GM23338 (cell line): ENCODE data around the gene CBFA2T3. TPM values are rescaled to one million over a fixed set of nuclear protein-coding genes. Genes with fewer than 3 reads are reported as not detected.
"Not testable (repeated sequence)": the region's sequence is repeated elsewhere in the genome, so short reads cannot be mapped to it uniquely, and the experiment has no call there.

Experiments
- ATAC-seq: fragments of 200-7000 bp; cut with Tn5 transposase; 3 replicates; pipeline ENCODE4 v1.9.1; 2020
- DNase-seq: peaks from one replicate; pipeline ENCODE4 v3.0.0-alpha.2; 2015; ENCODE audit warnings: low spot score
- H2AFZ ChIP-seq: fragments of 200-600 bp; sonication (generic); 2 replicates; pipeline ENCODE4 v1.8.0; 2016; ENCODE audit warnings: antibody characterized with exemption, mild to moderate bottlenecking, moderate library complexity
- H3F3A ChIP-seq: fragments of 200-600 bp; sonication (generic); replicated peaks from 2 replicates; pipeline ENCODE4 v1.8.0; 2017; ENCODE audit warnings: antibody characterized with exemption, mixed run types, low read depth
- H3K27ac ChIP-seq: fragments of 200-600 bp; sonication (generic); 2 replicates; pipeline ENCODE4 v1.6.1; 2016; ENCODE audit warnings: low read depth
- H3K27me3 ChIP-seq: fragments of 200-600 bp; sonication (generic); 2 replicates; pipeline ENCODE4 v1.8.0; 2016; ENCODE audit warnings: mild to moderate bottlenecking, mixed run types, moderate library complexity; ENCODE audit not compliant: insufficient read depth
- H3K36me3 ChIP-seq: fragments of 200-600 bp; sonication (generic); 2 replicates; pipeline ENCODE4 v1.8.0; 2016; ENCODE audit warnings: mild to moderate bottlenecking; ENCODE audit not compliant: insufficient read depth
- H3K4me1 ChIP-seq: fragments of 200-600 bp; sonication (generic); 2 replicates; pipeline ENCODE4 v1.8.0; 2016; ENCODE audit warnings: mild to moderate bottlenecking, moderate library complexity; ENCODE audit not compliant: insufficient read depth
- H3K4me2 ChIP-seq: fragments of 200-600 bp; sonication (generic); 2 replicates; pipeline ENCODE4 v1.7.1; 2017; ENCODE audit warnings: mixed run types
- H3K4me3 ChIP-seq: fragments of 200-600 bp; sonication (generic); 2 replicates; pipeline ENCODE4 v1.6.1; 2016; ENCODE audit warnings: mixed run types
- H3K79me2 ChIP-seq: fragments of 200-600 bp; sonication (generic); replicated peaks from 2 replicates; pipeline ENCODE4 v1.8.0; 2017; ENCODE audit warnings: mild to moderate bottlenecking; ENCODE audit not compliant: insufficient read depth
- H3K9me2 ChIP-seq: fragments of 200-600 bp; sonication (generic); 2 replicates; pipeline ENCODE4 v1.8.0; 2017; ENCODE audit not compliant: insufficient read depth
- H4K20me1 ChIP-seq: fragments of 200-600 bp; sonication (generic); replicated peaks from 2 replicates; pipeline ENCODE4 v1.8.0; 2017; ENCODE audit warnings: mild to moderate bottlenecking; ENCODE audit not compliant: insufficient read depth
- H3K27ac Mint-ChIP-seq: 2 replicates; pipeline ENCODE4 v1.8.0; 2020; ENCODE audit warnings: inconsistent platforms, mild to moderate bottlenecking, moderate library complexity, mixed read lengths
- H3K27me3 Mint-ChIP-seq: 3 replicates; pipeline ENCODE4 v1.8.0; 2022; ENCODE audit warnings: low read depth, mild to moderate bottlenecking, moderate library complexity, mixed read lengths, inconsistent platforms; ENCODE audit not compliant: insufficient read depth, poor library complexity
- H3K36me3 Mint-ChIP-seq: 3 replicates; pipeline ENCODE4 v1.8.0; 2021; ENCODE audit warnings: low read depth, mild to moderate bottlenecking, inconsistent platforms, moderate library complexity, mixed read lengths
- H3K4me1 Mint-ChIP-seq: 3 replicates; pipeline ENCODE4 v1.8.0; 2020; ENCODE audit warnings: mild to moderate bottlenecking, inconsistent platforms, mixed read lengths
- H3K4me3 Mint-ChIP-seq: 3 replicates; pipeline ENCODE4 v1.8.0; 2021; ENCODE audit warnings: moderate library complexity, mild to moderate bottlenecking, inconsistent platforms, mixed read lengths
- H3K9me3 Mint-ChIP-seq: 3 replicates; pipeline ENCODE4 v1.8.0; 2020; ENCODE audit warnings: moderate library complexity, mild to moderate bottlenecking, inconsistent platforms, mixed read lengths
- CREB1 ChIP-seq: fragments of 250-450 bp; sonication (Bioruptor Pico); IDR thresholded peaks from 2 replicates; pipeline ENCODE4 v1.5.0; 2020; ENCODE audit warnings: low read depth, mild to moderate bottlenecking, moderate library complexity
- polyA plus RNA-seq: library from polyadenylated mRNA; unstranded; fragments of >200 nt; fragmentation: Nextera tagmentation; extraction: Ambion mirVana; gene quantifications from 2 replicates; pipeline ENCODE4 v1.2.1, GENCODE V29; 2016
- total RNA-seq: library from RNA; depleted of rRNA; stranded (reverse); fragments of >200 nt; shearing (Covaris generic); gene quantifications from 2 replicates; pipeline ENCODE4 v1.2.3, GENCODE V29; 2014
- TF ChIP-seq, protein P1 (sequence below): IDR thresholded peaks from one replicate; pipeline ENCODE4 v1.6.1; 2018; ENCODE audit warnings: antibody characterized with exemption; ENCODE audit not compliant: unreplicated experiment
- TF ChIP-seq, protein P2 (sequence below), 2 experiments: fragments of 200-600 bp in 1 of 2; sonication (generic) in 1 of 2; conservative IDR thresholded peaks; 2 replicates each; pipeline versions ENCODE4 v1.5.1 to v1.6.1; 2016 to 2017; ENCODE audit warnings: antibody characterized with exemption in 2 of 2, low read depth in 2 of 2, mild to moderate bottlenecking in 2 of 2, moderate library complexity in 1 of 2

The CBFA2T3 gene
- total and polyA plus RNA-seq, 2 experiments from 2014 or later: 0.87 to 1.5 TPM

DNA sequence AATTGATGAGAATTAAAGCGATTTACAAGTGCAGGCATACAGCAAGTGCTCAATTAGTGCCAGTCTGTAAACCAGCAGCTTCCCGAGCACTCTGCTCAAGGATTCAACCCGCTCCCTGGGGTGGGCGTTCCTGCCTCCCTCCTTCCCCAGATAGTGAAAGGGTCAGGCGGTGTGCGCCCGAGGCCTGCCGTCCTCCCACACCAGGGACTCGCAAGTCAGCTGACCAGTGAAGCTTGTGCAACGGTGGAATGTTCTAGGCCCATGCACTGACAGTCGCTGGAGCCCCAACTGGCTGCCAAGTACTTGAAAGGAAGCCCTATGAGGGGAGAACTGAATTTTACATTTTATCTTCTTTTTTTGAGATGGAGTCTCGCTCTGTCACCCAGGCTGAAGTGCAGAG is 57.1 kb downstream of the CBFA2T3 start:
- Histone ChIP-seq H3K27me3 (no peaks in the 10 kb centered on the region), H2AFZ (no peak overlapping the region), H3K4me2 (no peak overlapping the region), H3F3A (no peaks in the 10 kb centered on the region; the same call in 1 of the 2 replicates), H3K79me2 (no peaks in the 10 kb centered on the region), H4K20me1 (no peaks in the 10 kb centered on the region), H3K4me1 (no peaks in the 10 kb centered on the region), H3K27ac (no peak overlapping the region), H3K9me2 (no peaks in the 10 kb centered on the region), H3K36me3 (no peaks in the 10 kb centered on the region), H3K4me3 (no peak overlapping the region)
- Mint-ChIP-seq H3K27ac (no peak overlapping the region), H3K9me3 (peaks cover 11% of the 10 kb centered on the region; the same call in 2 of the 3 replicates), H3K4me1 (peaks cover 26% of the 10 kb centered on the region), H3K27me3 (peaks cover 12% of the 10 kb centered on the region), H3K36me3 (peaks cover 4% of the 10 kb centered on the region; the same call in 1 of the 3 replicates), H3K4me3 (no peak overlapping the region)
- no peak for ATAC-seq
- DNase-seq: no peak
- TF ChIP-seq, protein P1, sequence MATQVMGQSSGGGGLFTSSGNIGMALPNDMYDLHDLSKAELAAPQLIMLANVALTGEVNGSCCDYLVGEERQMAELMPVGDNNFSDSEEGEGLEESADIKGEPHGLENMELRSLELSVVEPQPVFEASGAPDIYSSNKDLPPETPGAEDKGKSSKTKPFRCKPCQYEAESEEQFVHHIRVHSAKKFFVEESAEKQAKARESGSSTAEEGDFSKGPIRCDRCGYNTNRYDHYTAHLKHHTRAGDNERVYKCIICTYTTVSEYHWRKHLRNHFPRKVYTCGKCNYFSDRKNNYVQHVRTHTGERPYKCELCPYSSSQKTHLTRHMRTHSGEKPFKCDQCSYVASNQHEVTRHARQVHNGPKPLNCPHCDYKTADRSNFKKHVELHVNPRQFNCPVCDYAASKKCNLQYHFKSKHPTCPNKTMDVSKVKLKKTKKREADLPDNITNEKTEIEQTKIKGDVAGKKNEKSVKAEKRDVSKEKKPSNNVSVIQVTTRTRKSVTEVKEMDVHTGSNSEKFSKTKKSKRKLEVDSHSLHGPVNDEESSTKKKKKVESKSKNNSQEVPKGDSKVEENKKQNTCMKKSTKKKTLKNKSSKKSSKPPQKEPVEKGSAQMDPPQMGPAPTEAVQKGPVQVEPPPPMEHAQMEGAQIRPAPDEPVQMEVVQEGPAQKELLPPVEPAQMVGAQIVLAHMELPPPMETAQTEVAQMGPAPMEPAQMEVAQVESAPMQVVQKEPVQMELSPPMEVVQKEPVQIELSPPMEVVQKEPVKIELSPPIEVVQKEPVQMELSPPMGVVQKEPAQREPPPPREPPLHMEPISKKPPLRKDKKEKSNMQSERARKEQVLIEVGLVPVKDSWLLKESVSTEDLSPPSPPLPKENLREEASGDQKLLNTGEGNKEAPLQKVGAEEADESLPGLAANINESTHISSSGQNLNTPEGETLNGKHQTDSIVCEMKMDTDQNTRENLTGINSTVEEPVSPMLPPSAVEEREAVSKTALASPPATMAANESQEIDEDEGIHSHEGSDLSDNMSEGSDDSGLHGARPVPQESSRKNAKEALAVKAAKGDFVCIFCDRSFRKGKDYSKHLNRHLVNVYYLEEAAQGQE: no peak
- TF ChIP-seq, protein P2, sequence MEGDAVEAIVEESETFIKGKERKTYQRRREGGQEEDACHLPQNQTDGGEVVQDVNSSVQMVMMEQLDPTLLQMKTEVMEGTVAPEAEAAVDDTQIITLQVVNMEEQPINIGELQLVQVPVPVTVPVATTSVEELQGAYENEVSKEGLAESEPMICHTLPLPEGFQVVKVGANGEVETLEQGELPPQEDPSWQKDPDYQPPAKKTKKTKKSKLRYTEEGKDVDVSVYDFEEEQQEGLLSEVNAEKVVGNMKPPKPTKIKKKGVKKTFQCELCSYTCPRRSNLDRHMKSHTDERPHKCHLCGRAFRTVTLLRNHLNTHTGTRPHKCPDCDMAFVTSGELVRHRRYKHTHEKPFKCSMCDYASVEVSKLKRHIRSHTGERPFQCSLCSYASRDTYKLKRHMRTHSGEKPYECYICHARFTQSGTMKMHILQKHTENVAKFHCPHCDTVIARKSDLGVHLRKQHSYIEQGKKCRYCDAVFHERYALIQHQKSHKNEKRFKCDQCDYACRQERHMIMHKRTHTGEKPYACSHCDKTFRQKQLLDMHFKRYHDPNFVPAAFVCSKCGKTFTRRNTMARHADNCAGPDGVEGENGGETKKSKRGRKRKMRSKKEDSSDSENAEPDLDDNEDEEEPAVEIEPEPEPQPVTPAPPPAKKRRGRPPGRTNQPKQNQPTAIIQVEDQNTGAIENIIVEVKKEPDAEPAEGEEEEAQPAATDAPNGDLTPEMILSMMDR (conservative IDR thresholded peaks at IDR 0.05; ENCODE audit: low read depth in 2 of 2): no peak
- no peak for TF ChIP-seq CREB1 (CRISPR knock-in tag)

DNA sequence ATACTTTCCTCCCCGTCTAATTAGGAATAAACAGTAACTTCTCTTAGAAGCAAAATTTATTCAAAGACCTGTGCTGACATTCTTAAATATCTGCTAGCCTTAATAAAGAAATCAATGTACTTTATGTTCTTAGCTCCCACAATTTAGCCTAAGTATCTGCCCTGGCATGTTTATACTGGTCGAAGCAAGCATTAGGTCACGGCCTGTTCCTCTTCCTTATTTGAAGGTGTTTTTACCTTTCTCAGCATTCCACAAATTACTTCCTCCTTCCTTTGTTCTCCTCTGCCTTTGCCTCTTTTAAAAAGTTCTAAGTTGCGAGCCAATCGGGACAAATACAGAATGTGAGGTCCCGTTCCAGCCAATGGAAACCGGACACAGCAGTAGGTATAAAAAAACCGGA is 58.1 kb downstream of the CBFA2T3 start:
- not testable (repeated sequence) for H3K4me3 ChIP-seq, H3K4me2 ChIP-seq, H3F3A ChIP-seq, H3K4me3 Mint-ChIP-seq, H3K36me3 ChIP-seq, H3K4me1 ChIP-seq, H4K20me1 ChIP-seq, DNase-seq, H3K9me2 ChIP-seq, H2AFZ ChIP-seq, H3K36me3 Mint-ChIP-seq, ATAC-seq, H3K79me2 ChIP-seq, H3K27me3 ChIP-seq
- Mint-ChIP-seq H3K4me1 (peaks cover 23% of the 10 kb centered on the region), H3K9me3 (peaks cover 11% of the 10 kb centered on the region), H3K27me3 (peaks cover 11% of the 10 kb centered on the region), H3K27ac (peak overlapping the region; percentile 67; the same call in 1 of the 2 replicates)
- peak overlapping the region; percentile 23; the same call in 1 of the 2 replicates for H3K27ac ChIP-seq
